Measurements from ENCODE around the gene MICAL2. TPM values are rescaled to one million over a fixed set of nuclear protein-coding genes. Genes with fewer than 3 reads are reported as not detected.

MICAL2 gene
- polyA plus RNA-seq, 2 of the 4 experiments (the other 2 are of a cell fraction), result 39.8 to 42.1 TPM

GRCh38 chr11:12098601-12099000 is 11.8 kb upstream of the MICAL2 start (continued):
- no peak for TF ChIP-seq REST (IDR thresholded peaks at IDR 0.05)
- no peak for TF ChIP-seq HOXB5 (CRISPR knock-in tag; IDR thresholded peaks at IDR 0.05)
- TF ChIP-seq TFCP2L1 (CRISPR knock-in tag; IDR thresholded peaks at IDR 0.05), result no peak

DNA sequence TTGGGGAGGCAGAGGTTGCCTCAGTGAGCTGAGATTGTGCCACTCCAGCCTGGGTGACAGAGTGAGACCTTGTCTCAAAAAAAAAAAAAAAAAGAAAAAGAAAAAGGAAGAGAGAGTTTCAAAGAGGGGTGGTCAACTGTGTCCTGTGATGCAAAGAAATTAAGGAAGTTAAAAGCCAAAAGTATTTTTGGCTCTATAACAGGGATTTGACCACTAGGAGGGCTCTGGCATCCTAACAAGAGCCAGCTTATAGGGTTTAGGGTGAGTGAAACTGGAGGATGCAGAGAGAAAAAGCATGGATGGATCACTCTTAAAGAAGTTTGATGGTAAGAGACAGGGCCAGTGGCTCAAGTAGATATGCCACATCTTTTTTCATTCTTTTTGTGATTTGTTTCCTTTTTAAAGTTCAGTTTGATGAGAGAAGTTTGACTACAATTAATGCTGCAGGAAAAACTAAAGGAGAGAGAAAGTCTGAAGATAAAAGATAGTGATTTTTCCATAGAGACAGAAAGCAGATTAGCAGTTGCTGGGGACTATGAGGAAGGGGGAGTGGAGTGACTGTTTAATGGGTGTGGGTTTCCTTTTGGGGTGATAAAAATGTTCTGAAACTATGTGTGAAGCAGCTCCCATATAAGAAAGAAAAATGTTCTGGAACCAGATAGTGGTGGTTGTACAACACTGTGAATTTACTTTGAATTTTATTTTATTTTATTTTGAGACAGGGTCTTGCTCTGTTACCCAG is 11.1 kb upstream of the MICAL2 start:
- no peaks in the 10 kb centered on the region for H3K9me3 ChIP-seq
- ATAC-seq, result peak in 1 of 2 experiments; percentile 35; a peak in 1 of 6 replicates
- ChIA-PET CTCF (interaction anchor here (0.6 to 8.9 kb wide), 6 partner anchors 10 to 184 kb away, joined by 3 to 92 read pairs (median 4); partner anchors contain the start of gene MICAL2), POLR2A (interaction anchor here (1.0 kb wide), 1 partner anchor 9 kb away, joined by 3 read pairs; no protein-coding TSS in a partner anchor)
- FAIRE-seq, result no peak
- peaks cover 12% of the 10 kb centered on the region for H3K4me1 ChIP-seq
- no peak for DNase-seq (ENCODE audit: low read depth in 1 of 2, low spot score in 1 of 2)
- no peak overlapping the region for H3K4me2 ChIP-seq
- TF ChIP-seq REST (IDR thresholded peaks at IDR 0.05) (no peak), MYC (IDR thresholded peaks at IDR 0.05; ENCODE audit: borderline replicate concordance, low read length) (no peak), KDM5A (IDR thresholded peaks at IDR 0.05) (no peak), HOXB13 (CRISPR knock-in tag; IDR thresholded peaks at IDR 0.05; ENCODE audit: low read depth) (no peak), CHD2 (IDR thresholded peaks at IDR 0.05; ENCODE audit: low read length, partially characterized antibody) (no peak), CBX2 (IDR thresholded peaks at IDR 0.05; ENCODE audit: borderline replicate concordance, low read depth) (no peak), HMGXB4 (CRISPR knock-in tag; IDR thresholded peaks at IDR 0.05; ENCODE audit: borderline replicate concordance) (no peak), ESRRA (IDR thresholded peaks at IDR 0.05; ENCODE audit: borderline replicate concordance, low read length) (no peak), KDM1A (IDR thresholded peaks at IDR 0.05; ENCODE audit: low read depth) (no peak), BHLHE40 (IDR thresholded peaks at IDR 0.05; ENCODE audit: low read depth, low read length) (no peak), TFCP2L1 (CRISPR knock-in tag; IDR thresholded peaks at IDR 0.05) (no peak), RFX5 (IDR thresholded peaks at IDR 0.05) (no peak), EP300 (IDR thresholded peaks at IDR 0.05) (no peak), ZNF302 (CRISPR knock-in tag; IDR thresholded peaks at IDR 0.05) (no peak), EHF (CRISPR knock-in tag; IDR thresholded peaks at IDR 0.05) (no peak)
- H3K27ac ChIP-seq, result peak overlapping the region; percentile 2 to 46; a peak in 4 of 6 replicates
- no peak overlapping the region for H3K4me3 ChIP-seq

All from A549 (cell line).